DOHH2 (cell line): ENCODE data around the gene C17orf114.

ENCODE experiments used
- H3F3A ChIP-seq: fragments of 200-600 bp; sonication (generic), shearing (Covaris generic); 2 replicates; pipeline ENCODE4 v1.6.0; 2016; ENCODE audit warnings: antibody characterized with exemption, mild to moderate bottlenecking; ENCODE audit not compliant: control insufficient read depth, insufficient read depth
- H3K27ac ChIP-seq: fragments of 200-600 bp; sonication (generic); 2 replicates; pipeline ENCODE4 v1.5.1; 2014; ENCODE audit warnings: low read depth, mild to moderate bottlenecking, low read length, moderate library complexity
- H3K27me3 ChIP-seq: fragments of 200-600 bp; sonication (generic); 2 replicates; pipeline ENCODE4 v1.6.1; 2014; ENCODE audit warnings: mild to moderate bottlenecking, low read length, mixed read lengths; ENCODE audit not compliant: control insufficient read depth
- H3K36me3 ChIP-seq: fragments of 200-600 bp; sonication (generic); 2 replicates; pipeline ENCODE4 v1.6.1; 2014; ENCODE audit warnings: mild to moderate bottlenecking, low read length, moderate library complexity, mixed read lengths; ENCODE audit not compliant: control insufficient read depth
- H3K4me1 ChIP-seq: fragments of 200-600 bp; sonication (generic); 2 replicates; pipeline ENCODE4 v1.6.1; 2014; ENCODE audit warnings: mild to moderate bottlenecking, low read length, mixed read lengths; ENCODE audit not compliant: control insufficient read depth
- H3K4me2 ChIP-seq: fragments of 200-600 bp; sonication (generic); 2 replicates; pipeline ENCODE4 v1.6.0; 2014; ENCODE audit warnings: mild to moderate bottlenecking, low read length, moderate library complexity
- H3K4me3 ChIP-seq: fragments of 200-600 bp; sonication (generic); 2 replicates; pipeline ENCODE4 v1.5.1; 2014; ENCODE audit warnings: mild to moderate bottlenecking, low read length, mixed read lengths
- H3K79me2 ChIP-seq: fragments of 200-600 bp; sonication (generic); 2 replicates; pipeline ENCODE4 v1.6.1; 2014; ENCODE audit warnings: mild to moderate bottlenecking, low read length, mixed read lengths; ENCODE audit not compliant: control insufficient read depth
- H3K9me2 ChIP-seq: fragments of 200-600 bp; sonication (generic); replicated peaks from 2 replicates; pipeline ENCODE4 v1.6.1; 2014; ENCODE audit warnings: mild to moderate bottlenecking, low read length, mixed read lengths; ENCODE audit not compliant: control insufficient read depth
- H3K9me3 ChIP-seq: fragments of 200-600 bp; sonication (generic); 2 replicates; pipeline ENCODE4 v1.6.1; 2014; ENCODE audit warnings: antibody characterized with exemption, low read length, mixed read lengths; ENCODE audit not compliant: control insufficient read depth, insufficient read depth
- H4K20me1 ChIP-seq: fragments of 200-600 bp; sonication (generic); 2 replicates; pipeline ENCODE4 v1.6.0; 2014; ENCODE audit warnings: low read depth, mild to moderate bottlenecking, antibody characterized with exemption, low read length, moderate library complexity; ENCODE audit not compliant: control insufficient read depth, insufficient read depth
- CTCF ChIP-seq: fragments of 200-600 bp; sonication (generic); IDR thresholded peaks from one replicate; pipeline ENCODE4 v1.5.1; 2014; ENCODE audit warnings: antibody characterized with exemption, mild to moderate bottlenecking, low read depth, low read length; ENCODE audit not compliant: poor library complexity, severe bottlenecking
- EZH2phosphoT487 ChIP-seq: fragments of 200-600 bp; sonication (generic); IDR thresholded peaks from 2 replicates; pipeline ENCODE4 v1.6.1; 2017; ENCODE audit warnings: borderline replicate concordance, mild to moderate bottlenecking, antibody characterized with exemption, low read length, moderate library complexity, mixed read lengths

C17orf114 gene

GRCh38 chr17:4788159-4788806 is 13.8 kb downstream of the C17orf114 start:
- peaks cover 15% of the 10 kb centered on the region for H3K27me3 ChIP-seq
- no peak overlapping the region for H3K4me2 ChIP-seq
- H3K27ac ChIP-seq, result no peak overlapping the region

GRCh38 chr17:4786516-4786915 is 15.6 kb downstream of the C17orf114 start:
- no peak overlapping the region for H3K27ac ChIP-seq
- no peaks in the 10 kb centered on the region for H3K36me3 ChIP-seq
- no peaks in the 10 kb centered on the region for H4K20me1 ChIP-seq
- H3F3A ChIP-seq, result peaks cover 4% of the 10 kb centered on the region; the same call in 1 of the 2 replicates
- TF ChIP-seq EZH2phosphoT487, result no peak
- no peaks in the 10 kb centered on the region for H3K79me2 ChIP-seq
- H3K9me2 ChIP-seq, result no peaks in the 10 kb centered on the region
- no peak overlapping the region for H3K4me2 ChIP-seq
- H3K4me3 ChIP-seq, result no peak overlapping the region
- no peaks in the 10 kb centered on the region for H3K9me3 ChIP-seq
- peaks cover 12% of the 10 kb centered on the region for H3K27me3 ChIP-seq
- H3K4me1 ChIP-seq, result peaks cover 15% of the 10 kb centered on the region

More at GRCh38 chr17:4788159-4788806, 13.8 kb downstream of the C17orf114 start:
- H3K9me3 ChIP-seq, result no peaks in the 10 kb centered on the region
- H3F3A ChIP-seq, result peaks cover 4% of the 10 kb centered on the region; the same call in 1 of the 2 replicates
- H3K4me3 ChIP-seq, result no peak overlapping the region
- no peaks in the 10 kb centered on the region for H4K20me1 ChIP-seq
- no peaks in the 10 kb centered on the region for H3K79me2 ChIP-seq
- no peaks in the 10 kb centered on the region for H3K36me3 ChIP-seq
- H3K4me1 ChIP-seq, result peaks cover 15% of the 10 kb centered on the region
- H3K9me2 ChIP-seq, result no peaks in the 10 kb centered on the region
- TF ChIP-seq CTCF (no peak), EZH2phosphoT487 (no peak)

- H3K9me3 ChIP-seq, result no peaks in the 10 kb centered on the region
- peaks cover 15% of the 10 kb centered on the region for H3K4me1 ChIP-seq
- H3F3A ChIP-seq, result peaks cover 4% of the 10 kb centered on the region; the same call in 1 of the 2 replicates
- H3K4me3 ChIP-seq, result no peak within 1 kb of the TSS
- H3K79me2 ChIP-seq, result no peaks in the 10 kb centered on the region
- no peaks in the 10 kb centered on the region for H3K36me3 ChIP-seq
- no peaks in the 10 kb centered on the region for H3K9me2 ChIP-seq
- H4K20me1 ChIP-seq, result no peaks in the 10 kb centered on the region
- no peak for TF ChIP-seq EZH2phosphoT487
- no peak for TF ChIP-seq CTCF
- H3K27ac ChIP-seq, result no peak within 1 kb of the TSS
- no peak within 1 kb of the TSS for H3K4me2 ChIP-seq
- peaks cover 12% of the 10 kb centered on the region for H3K27me3 ChIP-seq
Observed at GRCh38 chr17:4786106-4786511, 16.0 kb downstream of the C17orf114 start, which contains the start of gene VMO1. Gene VMO1 (minus strand): TSS chr17:4786364. CDS start chr17:4786352, 12 bp downstream.

GRCh38 chr17:4785311-4786105 is 16.6 kb downstream of the C17orf114 start:
- H3K79me2 ChIP-seq, result no peaks in the 10 kb centered on the region

More at GRCh38 chr17:4785311-4786105, 16.6 kb downstream of the C17orf114 start:
- peaks cover 12% of the 10 kb centered on the region for H3K4me1 ChIP-seq
- no peak overlapping the region for H3K27ac ChIP-seq
- H4K20me1 ChIP-seq, result no peaks in the 10 kb centered on the region
- H3K9me3 ChIP-seq, result no peaks in the 10 kb centered on the region
- H3K36me3 ChIP-seq, result no peaks in the 10 kb centered on the region
- no peak overlapping the region for H3K4me3 ChIP-seq
- H3K9me2 ChIP-seq, result no peaks in the 10 kb centered on the region
- peaks cover 4% of the 10 kb centered on the region; the same call in 1 of the 2 replicates for H3F3A ChIP-seq
- H3K27me3 ChIP-seq, result peaks cover 12% of the 10 kb centered on the region
- no peak overlapping the region for H3K4me2 ChIP-seq
- TF ChIP-seq EZH2phosphoT487 (no peak), CTCF (no peak)
